Vagina (tissue), 2 donors: ENCODE results near the gene SUMF1.

ENCODE experiments used
- CTCF ChIP-seq, 3 experiments: fragments of 450-650 bp in 2 of 3; fragments of 200-600 bp in 1 of 3; sonication (generic) in 1 of 3; IDR thresholded peaks; one replicate each; pipeline ENCODE4 v1.5.1; 2017 to 2019; ENCODE audit warnings: antibody characterized with exemption in 3 of 3, mild to moderate bottlenecking in 2 of 3, moderate library complexity in 2 of 3
- POLR2AphosphoS5 ChIP-seq, 2 donors: sonication (generic); formaldehyde crosslinking; IDR thresholded peaks; one replicate each; pipeline ENCODE4 v1.9.0; 2017; ENCODE audit warnings: antibody characterized with exemption in 2 of 2, mild to moderate bottlenecking in 2 of 2, low read depth in 1 of 2; ENCODE audit not compliant: insufficient read depth in 1 of 2

DNA sequence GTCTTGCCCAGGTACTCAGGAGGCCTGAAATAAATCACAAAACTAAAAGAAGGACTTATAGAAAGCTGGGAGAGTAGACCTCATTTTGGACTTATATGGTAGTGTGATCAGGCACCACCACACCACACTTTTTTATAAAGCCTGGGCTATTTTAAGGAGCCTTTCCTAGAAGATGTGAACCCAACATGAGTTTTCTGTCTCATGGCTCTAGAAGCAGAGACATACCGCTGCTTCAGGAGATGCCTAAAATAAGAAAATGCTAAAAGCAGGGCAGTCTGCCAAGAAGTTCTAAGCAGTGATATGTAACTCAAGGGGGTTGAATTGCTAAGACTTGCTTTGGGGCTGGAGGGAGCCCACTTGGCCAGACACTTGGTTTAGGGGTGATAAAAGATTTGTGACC lies 49.6 kb downstream of the SUMF1 start:
- TF ChIP-seq CTCF (IDR thresholded peaks at IDR 0.05) = no peak
- TF ChIP-seq POLR2AphosphoS5 (IDR thresholded peaks at IDR 0.05; ENCODE audit: insufficient read depth in 1 of 2, low read depth in 1 of 2) = no peak
